Left renal pelvis (tissue), 4 donors: ENCODE measurements around the gene SNRPD3. TPM values are rescaled to one million over a fixed set of nuclear protein-coding genes. Genes with fewer than 3 reads are reported as not detected.
"Not testable (repeated sequence)": the region's sequence is repeated elsewhere in the genome, so short reads cannot be mapped to it uniquely, and the experiment has no call there.

ENCODE experiments used
- DNase-seq, 4 donors: peaks; one replicate each; pipeline ENCODE4 v3.0.0-alpha.2; 2013; ENCODE audit warnings: low read depth in 4 of 4, low spot score in 3 of 4
- polyA plus RNA-seq, 4 donors: library from polyadenylated mRNA; unstranded; fragments of 120-200 nt; gene quantifications; one replicate each; pipeline ENCODE4 v1.2.1, GENCODE V29; 2013; ENCODE audit not compliant: insufficient read length in 4 of 4

SNRPD3 gene
- polyA plus RNA-seq, 4 donors, result 134 to 198 (median 186) TPM

- DNase-seq, result not testable (repeated sequence)
Observed at GRCh38 chr22:24606340-24606739, 50.5 kb downstream of the SNRPD3 start.

- not testable (repeated sequence) for DNase-seq
Observed at GRCh38 chr22:24607429-24607983, 51.7 kb downstream of the SNRPD3 start.

- DNase-seq, result not testable (repeated sequence)
Observed at GRCh38 chr22:24608327-24608726, 52.5 kb downstream of the SNRPD3 start.

- DNase-seq, result not testable (repeated sequence)
Observed at GRCh38 chr22:24609888-24610287, 54.1 kb downstream of the SNRPD3 start.

GRCh38 chr22:24614794-24615193 is 59.0 kb downstream of the SNRPD3 start:
- not testable (repeated sequence) for DNase-seq

- DNase-seq, result not testable (repeated sequence)
Observed at GRCh38 chr22:24621244-24621643, 65.4 kb downstream of the SNRPD3 start.

GRCh38 chr22:24622596-24622995 is 66.8 kb downstream of the SNRPD3 start:
- DNase-seq, result not testable (repeated sequence)

Other genes starting within 250 kb of the SNRPD3 start
- 10 to 100 TPM in 1 of 4 donors, 1 to 10 TPM in 3; 5.1 to 11.9 (median 5.9) TPM for gene ADORA2A, start 128.4 kb upstream of the SNRPD3 start, polyA plus RNA-seq
- 1 to 10 TPM in 2 of 4 donors, under 1 TPM in 2; 0.27 to 1.1 (median 0.96) TPM for gene UPB1, start 60.7 kb upstream of the SNRPD3 start, polyA plus RNA-seq
- gene GUCD1, start 861 bp upstream of the SNRPD3 start, polyA plus RNA-seq, result 10 to 100 TPM; 65.6 to 87.6 (median 81.9) TPM
- 10 to 100 TPM; 20.2 to 33.9 (median 30.4) TPM for gene LRRC75B, start 37.1 kb downstream of the SNRPD3 start, polyA plus RNA-seq
- 10 to 100 TPM in 3 of 4 donors, 1 to 10 TPM in 1; 4.0 to 70.4 (median 43.0) TPM for gene GGT1, start 47.2 kb downstream of the SNRPD3 start, polyA plus RNA-seq
- gene PIWIL3, start 218.7 kb downstream of the SNRPD3 start, polyA plus RNA-seq, result not detected